AG10803 (cell line): ENCODE data around the gene ROBO4.

Source experiments
- DNase-seq: peaks from one replicate; pipeline ENCODE4 v3.0.0; 2010; ENCODE audit warnings: low read depth
- H3K4me3 ChIP-seq: 2 replicates; pipeline ENCODE4 v1.5.1; 2011; ENCODE audit warnings: mild to moderate bottlenecking, low read length, control low read depth
- CTCF ChIP-seq: conservative IDR thresholded peaks from 2 replicates; pipeline ENCODE4 v1.5.1; 2011; ENCODE audit warnings: mild to moderate bottlenecking, low read length, control low read depth, inconsistent platforms

Gene ROBO4

GRCh38 chr11:124899383-124900145 lies 1.9 kb upstream of the ROBO4 start:
- no peak for TF ChIP-seq CTCF
- no peak for DNase-seq
- H3K4me3 ChIP-seq = no peak overlapping the region

GRCh38 chr11:124898711-124899110 lies 1.0 kb upstream of the ROBO4 start:
- DNase-seq = peak; percentile 74
- no peak for TF ChIP-seq CTCF

GRCh38 chr11:124898263-124898680 lies 607 bp upstream of the ROBO4 start:
- peak; percentile 91 for DNase-seq
- H3K4me3 ChIP-seq = no peak overlapping the region
- peak; percentile 21; the same call in 1 of the 2 replicates for TF ChIP-seq CTCF

More at GRCh38 chr11:124898711-124899110, 1.0 kb upstream of the ROBO4 start:
- H3K4me3 ChIP-seq = no peak overlapping the region; the same call in 1 of the 2 replicates

GRCh38 chr11:124896821-124897391 lies 759 bp downstream of the ROBO4 start:
- no peak overlapping the region for H3K4me3 ChIP-seq
- TF ChIP-seq CTCF = no peak
- no peak for DNase-seq

GRCh38 chr11:124896071-124896750 lies 1.5 kb downstream of the ROBO4 start:
- TF ChIP-seq CTCF = no peak
- H3K4me3 ChIP-seq = no peak overlapping the region
- no peak for DNase-seq

GRCh38 chr11:124895471-124895971 lies 2.1 kb downstream of the ROBO4 start:
- no peak for TF ChIP-seq CTCF
- no peak for DNase-seq

More at GRCh38 chr11:124895471-124895971, 2.1 kb downstream of the ROBO4 start:
- no peak overlapping the region for H3K4me3 ChIP-seq
